ENCODE results near the gene CDH15. TPM values are rescaled to one million over a fixed set of nuclear protein-coding genes. Genes with fewer than 3 reads are reported as not detected.

Gene CDH15
- polyA plus RNA-seq, 2 of the 4 experiments (the other 2 are of a cell fraction): 0.05 to 0.08 TPM

GRCh38 chr16:89163297-89163696, 8.3 kb upstream of the CDH15 start:
- POLR2A ChIA-PET: no interaction called here
- no peak overlapping the region for H3K4me2 ChIP-seq
- no peak for ATAC-seq
- H3K9me3 ChIP-seq: no peaks in the 10 kb centered on the region; the same call in 1 of the 3 replicates
- DNase-seq (ENCODE audit: low read depth in 1 of 2, low spot score in 1 of 2): no peak
- no peak for TF ChIP-seq RNF2 (IDR thresholded peaks at IDR 0.05; ENCODE audit: borderline replicate concordance, low read depth)
- no peak for TF ChIP-seq NPAS2 (CRISPR knock-in tag; IDR thresholded peaks at IDR 0.05; ENCODE audit: borderline replicate concordance)
- TF ChIP-seq RARB (CRISPR knock-in tag; IDR thresholded peaks at IDR 0.05): no peak
- TF ChIP-seq CBX8 (IDR thresholded peaks at IDR 0.05): no peak
- TF ChIP-seq ZSCAN20 (CRISPR knock-in tag; IDR thresholded peaks at IDR 0.05): no peak
- no peak for TF ChIP-seq E2F6 (IDR thresholded peaks at IDR 0.05; ENCODE audit: borderline replicate concordance, low read depth)
- no peak for TF ChIP-seq NFE2L2 (conservative IDR thresholded peaks at IDR 0.05; ENCODE audit: low read length)
- no peak for TF ChIP-seq RCOR1 (IDR thresholded peaks at IDR 0.05; ENCODE audit: low read depth, low read length)
- H3K4me3 ChIP-seq: no peak overlapping the region
- no peak for FAIRE-seq
- WGBS (ENCODE audit: missing lambda C conversion rate): 74% methylated on average over 9 of the region's 9 CpGs
- H3K27ac ChIP-seq: no peak overlapping the region
- peaks cover 10% of the 10 kb centered on the region for H3K4me1 ChIP-seq
- CTCF ChIA-PET: interaction anchor here (0.5 to 0.7 kb wide), 2 partner anchors 53 to 149 kb away, joined by 3 read pairs; no protein-coding TSS in a partner anchor

- WGBS (ENCODE audit: missing lambda C conversion rate): 79% methylated on average over 15 of the region's 15 CpGs
- no peaks in the 10 kb centered on the region; the same call in 2 of the 3 replicates for H3K9me3 ChIP-seq
- no peak overlapping the region for H3K4me2 ChIP-seq
- ATAC-seq (no peak), DNase-seq (ENCODE audit: low read depth in 1 of 2, low spot score in 1 of 2) (no peak), FAIRE-seq (no peak)
- CTCF ChIA-PET: interaction anchor here (0.5 to 2.1 kb wide), 6 partner anchors 10 to 427 kb away, joined by 3 to 6 read pairs (median 3); no protein-coding TSS in a partner anchor
- TF ChIP-seq ZNF302 (CRISPR knock-in tag; IDR thresholded peaks at IDR 0.05) (no peak), MAFK (IDR thresholded peaks at IDR 0.05; ENCODE audit: partially characterized antibody) (no peak), RAD21 (conservative IDR thresholded peaks at IDR 0.05 in 1 of 2, IDR thresholded peaks at IDR 0.05 in 1 of 2) (no peak), ATOH8 (CRISPR knock-in tag; IDR thresholded peaks at IDR 0.05; ENCODE audit: low read depth) (no peak), ZFP36 (IDR thresholded peaks at IDR 0.05; ENCODE audit: borderline replicate concordance, partially characterized antibody) (no peak), RCOR1 (IDR thresholded peaks at IDR 0.05; ENCODE audit: low read depth, low read length) (no peak), EP300 (IDR thresholded peaks at IDR 0.05) (no peak), REST (IDR thresholded peaks at IDR 0.05) (no peak), CBX2 (IDR thresholded peaks at IDR 0.05; ENCODE audit: borderline replicate concordance, low read depth) (no peak), POLR2A (IDR thresholded peaks at IDR 0.05; ENCODE audit: low read length) (no peak), JUNB (IDR thresholded peaks at IDR 0.05) (no peak), HDAC2 (IDR thresholded peaks at IDR 0.05) (no peak), ZSCAN20 (CRISPR knock-in tag; IDR thresholded peaks at IDR 0.05) (no peak), ESRRA (IDR thresholded peaks at IDR 0.05; ENCODE audit: borderline replicate concordance, low read length) (no peak)
- no peak overlapping the region for H3K4me3 ChIP-seq
- POLR2A ChIA-PET: interaction anchor here (0.5 kb wide), 1 partner anchor 232 kb away, joined by 3 read pairs; no protein-coding TSS in a partner anchor
- H3K27ac ChIP-seq: no peak overlapping the region
- peaks cover 10% of the 10 kb centered on the region for H3K4me1 ChIP-seq
These were observed 7.1 kb upstream of the CDH15 start for GRCh38 chr16:89164436-89164835.

Data from A549 (cell line).